NCI-H2081 treated with DMSO at 0.1 percent for 48 hours (cell line): ENCODE data around the gene OPRD1.
"Not testable (repeated sequence)": the region's sequence is repeated elsewhere in the genome, so short reads cannot be mapped to it uniquely, and the experiment has no call there.

ENCODE experiments used
- DNase-seq: peaks from one replicate; lab custom pipeline; 2025; lab: John Stamatoyannopoulos, UW

OPRD1 gene

DNA sequence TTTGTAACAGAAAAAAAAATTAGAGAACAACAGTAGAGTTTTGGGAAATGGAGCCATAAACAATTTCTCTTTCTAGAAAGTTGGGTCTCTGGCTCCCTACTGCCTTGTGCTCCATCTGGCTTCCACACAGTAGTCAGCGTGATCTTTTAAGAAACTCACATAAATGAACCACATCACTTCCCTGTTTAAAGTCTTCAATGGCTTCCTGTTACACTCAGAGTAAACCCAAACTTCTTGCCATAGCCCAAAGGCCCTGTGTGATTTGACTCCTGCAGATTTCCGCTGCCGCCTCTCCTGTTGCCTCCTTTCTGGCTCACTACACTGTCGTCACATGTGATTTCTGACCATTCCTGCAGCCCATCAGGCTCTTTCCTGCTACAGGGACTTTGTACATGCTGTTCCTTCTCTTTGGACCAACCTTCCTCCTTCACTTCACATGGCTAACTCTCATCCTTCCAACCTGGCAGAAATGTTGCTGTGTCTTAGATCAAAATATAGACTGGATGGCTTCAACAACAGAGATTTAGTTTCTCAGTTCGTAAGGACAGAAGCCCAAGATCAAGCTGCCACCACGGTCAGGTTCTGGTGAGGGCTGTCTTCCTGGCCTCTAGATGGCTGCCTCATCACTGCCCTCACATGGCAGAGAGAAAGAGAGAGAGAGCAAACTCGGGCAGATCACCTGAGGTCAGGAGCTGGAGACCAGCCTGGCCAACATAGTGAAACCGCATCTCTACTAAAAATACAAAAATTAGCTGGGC lies 34.0 kb downstream of the OPRD1 start:
- DNase-seq: no peak

DNA sequence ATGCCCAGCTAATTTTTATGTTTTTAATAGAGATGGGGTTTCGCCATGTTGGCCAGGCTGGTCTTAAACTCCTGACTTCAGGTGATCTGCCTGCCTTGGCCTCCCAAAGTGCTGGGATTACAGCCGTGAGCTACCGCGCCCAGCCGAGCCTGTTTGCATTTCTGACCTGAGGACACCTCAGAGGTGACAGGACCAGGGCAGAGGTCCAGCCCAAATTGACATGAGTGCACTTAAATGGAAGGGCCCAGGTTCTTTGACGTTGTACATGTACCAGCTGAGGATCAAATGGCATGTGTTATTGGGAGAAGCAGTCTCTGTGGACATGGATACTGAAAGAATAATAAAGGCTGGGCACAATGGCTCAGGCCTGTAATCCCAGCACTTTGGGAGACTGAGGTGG lies 35.2 kb downstream of the OPRD1 start:
- not testable (repeated sequence) for DNase-seq

DNA sequence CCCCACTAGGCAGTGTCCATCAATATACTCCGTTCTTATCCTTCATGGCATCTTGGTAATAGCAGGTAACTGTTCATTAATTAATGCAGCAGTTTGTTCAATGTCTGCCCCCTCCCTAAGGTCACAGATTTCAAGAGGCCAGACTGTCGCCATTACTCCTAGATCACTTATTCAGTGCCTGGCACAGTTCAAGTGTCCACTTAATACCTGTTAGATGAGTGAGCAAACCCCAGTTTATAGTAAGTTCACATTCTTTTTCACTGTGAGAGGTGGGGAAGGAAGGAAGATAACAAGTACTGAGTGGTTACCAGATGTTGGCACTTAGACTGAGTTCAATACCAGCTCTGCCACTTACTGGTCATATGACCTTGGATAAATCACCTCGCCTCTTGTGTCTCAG lies 36.4 kb downstream of the OPRD1 start:
- no peak for DNase-seq

DNA sequence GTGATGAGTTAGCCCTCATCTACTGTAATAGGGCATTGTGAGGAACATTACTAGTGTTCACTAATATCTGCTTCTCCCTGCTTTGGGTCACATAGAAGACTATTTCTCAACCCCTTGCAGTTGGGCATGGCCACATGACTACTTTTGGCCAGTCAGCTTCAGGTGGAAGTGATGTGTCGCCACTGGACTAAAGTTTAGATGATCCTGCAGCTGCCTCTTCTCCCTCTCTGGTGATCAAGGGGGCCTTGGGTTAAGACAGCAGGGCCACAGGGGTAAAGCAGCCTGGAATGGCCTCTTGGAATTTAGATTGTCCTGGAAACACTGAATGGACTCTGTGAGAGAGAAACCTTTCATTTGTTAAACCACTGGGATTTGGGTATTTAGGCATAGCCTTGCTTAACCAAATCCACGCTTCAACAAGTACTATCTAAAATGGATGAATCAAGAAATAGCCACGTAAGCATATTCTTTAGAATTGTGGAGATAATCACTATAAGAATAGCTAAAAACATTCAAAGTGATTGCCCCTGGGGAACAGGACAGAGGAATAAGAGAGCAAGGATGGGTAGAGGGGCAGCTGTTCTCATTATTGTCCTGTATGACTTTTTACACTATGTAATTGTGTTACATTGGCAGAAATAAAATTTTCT lies 41.2 kb downstream of the OPRD1 start:
- no peak for DNase-seq

DNA sequence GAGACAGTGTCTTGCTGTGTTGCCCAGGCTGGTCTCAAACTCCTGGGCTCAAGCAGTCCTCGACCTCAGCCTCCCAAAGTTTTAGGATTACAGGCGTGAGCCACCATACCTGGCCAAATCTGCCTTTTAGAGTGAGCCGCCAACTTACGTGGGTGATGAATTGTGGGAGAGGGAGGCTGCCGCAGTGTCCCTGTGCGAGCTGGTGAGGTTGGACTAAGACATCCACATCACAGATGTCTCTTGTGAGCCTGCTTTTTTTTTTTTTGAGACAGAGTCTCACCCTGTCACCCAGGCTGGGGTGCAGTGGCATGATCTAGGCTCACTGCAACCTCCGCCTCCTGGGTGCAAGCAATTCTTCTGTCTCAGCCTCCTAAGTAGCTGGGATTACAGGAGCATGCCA lies 42.4 kb downstream of the OPRD1 start:
- DNase-seq: not testable (repeated sequence)

DNA sequence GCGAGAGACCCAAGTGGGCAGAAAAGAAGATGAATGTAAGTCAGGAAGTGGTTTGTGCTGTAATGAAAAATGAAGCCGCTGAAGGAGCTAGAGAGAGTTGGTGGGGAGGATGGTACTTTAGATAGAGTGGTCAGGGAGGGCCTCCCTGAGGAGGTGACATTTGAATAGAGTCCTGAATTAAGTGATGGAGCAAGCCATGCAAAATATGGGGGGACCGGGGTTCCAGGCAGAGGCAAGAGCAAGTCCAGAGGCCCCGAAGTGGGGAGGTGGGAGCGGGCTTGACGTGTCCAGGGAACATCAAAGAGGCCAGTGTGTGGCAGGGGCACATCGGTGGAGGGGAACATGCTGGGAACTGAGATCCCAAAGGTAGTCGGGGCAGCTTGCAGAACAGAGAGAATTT lies 43.1 kb downstream of the OPRD1 start:
- DNase-seq: no peak

DNA sequence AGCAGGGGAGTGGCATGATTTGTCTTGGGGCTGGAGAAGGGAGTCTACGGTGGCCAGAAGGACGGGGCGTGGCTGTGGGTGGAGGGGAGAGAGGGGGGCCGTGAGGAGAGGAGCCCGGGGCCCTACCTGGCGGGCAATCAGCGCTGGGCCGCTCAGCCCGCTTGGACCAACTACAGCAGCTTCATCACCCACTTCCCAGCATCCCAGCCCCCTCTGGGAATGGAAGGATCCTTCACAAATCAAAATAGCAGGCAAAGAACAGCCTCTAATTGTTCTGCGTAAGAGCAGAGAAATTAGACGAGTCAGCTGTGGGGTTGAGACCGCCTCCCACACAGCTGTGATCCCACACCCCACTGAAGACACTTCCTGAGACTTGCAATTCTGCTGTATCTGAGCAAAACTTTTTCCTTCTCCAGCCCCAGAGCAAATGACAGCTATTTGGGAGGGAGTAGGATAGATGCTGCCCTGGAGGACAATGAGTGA lies 43.5 kb downstream of the OPRD1 start:
- DNase-seq: no peak

DNA sequence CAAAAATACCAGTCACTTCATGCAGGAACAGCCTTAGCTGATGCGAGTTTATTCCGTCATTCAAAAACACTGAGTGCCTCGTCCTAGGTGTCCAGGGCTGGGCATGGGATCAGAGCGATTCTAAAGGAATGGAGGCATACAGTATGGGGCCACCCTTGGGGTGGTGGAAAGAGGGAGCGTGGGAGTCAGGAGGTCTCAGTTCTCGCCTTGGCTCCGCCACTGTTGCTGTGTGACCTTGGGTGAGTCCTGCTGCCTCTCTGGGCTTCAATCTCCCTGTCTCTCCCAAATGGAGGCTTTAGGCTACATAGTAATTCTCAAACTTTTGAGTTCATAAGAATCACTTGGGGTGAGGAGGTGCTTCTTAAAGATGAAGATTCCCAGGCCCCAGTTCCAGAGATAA lies 44.0 kb downstream of the OPRD1 start:
- DNase-seq: no peak

DNA sequence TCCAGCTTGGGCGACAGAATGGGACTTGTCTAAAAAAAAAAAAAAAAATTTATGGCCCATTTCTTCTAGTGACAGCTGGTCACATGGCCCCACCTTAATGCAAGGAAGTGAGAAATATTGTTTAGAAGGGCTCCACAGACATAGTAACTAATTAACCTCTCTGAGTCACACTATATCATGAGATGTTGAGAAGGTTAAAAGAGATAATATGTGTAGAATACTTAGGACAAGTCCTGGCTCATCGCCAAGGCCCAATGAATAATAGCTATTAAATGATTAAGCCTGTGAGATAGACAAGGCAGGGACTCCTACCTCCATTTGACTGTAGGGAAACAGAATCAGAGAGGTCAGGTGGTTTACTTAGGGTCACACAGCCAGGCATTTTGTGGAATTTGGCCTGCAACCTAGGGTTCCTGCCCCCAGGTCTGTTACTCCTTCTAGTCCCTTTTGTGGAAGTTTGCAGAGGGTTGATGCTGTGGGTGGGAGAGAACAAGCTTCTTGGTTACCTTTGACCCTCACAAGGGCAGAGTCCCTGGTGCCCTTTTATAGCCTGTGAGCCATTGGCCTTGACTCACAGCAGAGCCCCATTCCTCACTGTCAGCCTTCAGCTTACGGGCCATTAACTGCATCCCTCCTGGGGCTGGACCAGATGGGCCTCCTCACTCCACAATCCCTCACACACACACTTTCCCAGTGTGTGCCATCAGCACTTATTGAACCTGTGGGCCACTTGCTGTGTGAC lies 48.5 kb downstream of the OPRD1 start:
- no peak for DNase-seq

DNA sequence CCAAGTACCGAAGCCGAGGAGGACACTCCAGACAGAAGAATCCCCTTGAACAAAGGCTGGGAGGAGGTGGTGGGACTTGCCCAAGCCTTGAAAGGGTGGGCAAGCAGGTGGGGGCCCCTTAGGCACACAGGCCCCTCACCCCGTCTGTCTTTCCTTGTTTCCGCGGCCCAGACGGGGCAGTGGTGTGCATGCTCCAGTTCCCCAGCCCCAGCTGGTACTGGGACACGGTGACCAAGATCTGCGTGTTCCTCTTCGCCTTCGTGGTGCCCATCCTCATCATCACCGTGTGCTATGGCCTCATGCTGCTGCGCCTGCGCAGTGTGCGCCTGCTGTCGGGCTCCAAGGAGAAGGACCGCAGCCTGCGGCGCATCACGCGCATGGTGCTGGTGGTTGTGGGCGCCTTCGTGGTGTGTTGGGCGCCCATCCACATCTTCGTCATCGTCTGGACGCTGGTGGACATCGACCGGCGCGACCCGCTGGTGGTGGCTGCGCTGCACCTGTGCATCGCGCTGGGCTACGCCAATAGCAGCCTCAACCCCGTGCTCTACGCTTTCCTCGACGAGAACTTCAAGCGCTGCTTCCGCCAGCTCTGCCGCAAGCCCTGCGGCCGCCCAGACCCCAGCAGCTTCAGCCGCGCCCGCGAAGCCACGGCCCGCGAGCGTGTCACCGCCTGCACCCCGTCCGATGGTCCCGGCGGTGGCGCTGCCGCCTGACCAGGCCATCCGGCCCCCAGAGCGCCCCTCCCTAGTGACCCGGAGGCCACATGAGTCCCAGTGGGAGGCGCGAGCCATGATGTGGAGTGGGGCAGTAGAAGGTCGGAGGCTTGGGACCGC lies 50.8 kb downstream of the OPRD1 start:
- DNase-seq: no peak

DNA sequence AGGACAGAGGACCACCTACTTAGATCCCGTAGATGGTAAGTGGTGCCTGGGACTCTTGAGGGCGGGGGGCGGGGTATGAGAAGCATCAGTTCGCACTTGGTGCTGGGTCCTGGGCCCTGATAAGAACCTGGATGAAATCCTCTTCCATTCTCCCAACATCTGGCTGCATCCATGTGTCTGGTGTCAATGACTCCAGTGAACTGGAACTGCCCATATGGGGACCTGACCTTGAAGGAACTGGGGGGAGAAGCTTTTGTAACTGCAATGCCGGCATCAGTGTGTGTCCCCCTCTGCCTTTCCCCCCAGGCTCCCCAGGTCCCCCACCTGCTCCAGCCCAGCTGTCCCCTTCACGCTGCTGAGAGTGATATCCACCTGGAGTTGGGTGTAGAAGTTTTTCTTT lies 52.7 kb downstream of the OPRD1 start:
- DNase-seq: no peak

DNA sequence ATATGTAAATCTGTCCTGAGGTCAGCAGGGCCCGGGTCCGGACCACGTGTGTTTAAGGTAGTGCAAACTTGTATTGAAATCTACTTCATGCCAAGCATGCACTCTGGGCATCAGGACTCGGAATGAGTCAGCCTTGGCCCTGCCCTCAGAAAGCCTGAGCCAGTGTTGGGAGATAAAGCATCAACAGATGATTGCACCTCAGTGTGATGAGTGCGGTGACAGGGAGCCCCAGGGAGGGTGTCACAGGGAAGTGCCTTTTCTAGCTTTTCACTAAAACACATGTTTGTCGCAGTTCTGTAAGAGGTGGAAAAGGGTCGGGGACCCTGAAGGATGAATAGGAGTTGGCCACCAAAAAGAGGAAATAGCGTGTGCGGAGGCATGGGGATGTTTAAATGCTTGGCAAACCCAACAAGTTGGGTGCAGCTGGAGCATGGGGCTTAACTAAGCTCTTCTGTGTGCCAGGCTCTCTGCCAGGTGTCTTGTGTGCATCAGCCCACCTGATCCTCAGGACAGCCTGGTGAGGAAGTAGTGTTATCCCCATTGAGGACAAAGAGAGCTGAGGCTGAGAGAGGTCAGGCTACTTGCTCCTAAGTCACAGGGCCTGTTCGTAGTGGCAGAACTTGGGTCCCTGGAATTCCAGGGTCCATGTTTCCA lies 54.2 kb downstream of the OPRD1 start:
- DNase-seq: no peak

DNA sequence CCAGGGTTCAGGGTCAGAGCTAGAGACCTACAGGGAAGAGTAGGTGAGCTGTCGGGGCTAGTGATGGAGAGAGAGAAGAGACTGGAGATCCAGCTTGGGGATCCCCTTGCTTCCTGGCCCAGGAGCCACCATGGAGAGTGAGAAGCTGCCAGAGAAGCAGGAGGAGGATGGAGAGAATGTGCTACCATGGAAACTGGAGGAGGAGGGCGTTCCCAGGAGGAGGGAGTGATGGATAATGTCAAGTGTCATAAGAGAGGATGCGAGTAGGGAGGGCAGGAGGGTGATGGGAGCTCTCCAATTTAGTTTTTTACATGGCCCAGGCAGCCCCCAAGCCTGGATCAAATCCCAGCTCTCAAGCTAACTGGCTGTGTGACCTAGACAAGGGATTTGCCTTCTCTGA lies 55.9 kb downstream of the OPRD1 start:
- DNase-seq: no peak

DNA sequence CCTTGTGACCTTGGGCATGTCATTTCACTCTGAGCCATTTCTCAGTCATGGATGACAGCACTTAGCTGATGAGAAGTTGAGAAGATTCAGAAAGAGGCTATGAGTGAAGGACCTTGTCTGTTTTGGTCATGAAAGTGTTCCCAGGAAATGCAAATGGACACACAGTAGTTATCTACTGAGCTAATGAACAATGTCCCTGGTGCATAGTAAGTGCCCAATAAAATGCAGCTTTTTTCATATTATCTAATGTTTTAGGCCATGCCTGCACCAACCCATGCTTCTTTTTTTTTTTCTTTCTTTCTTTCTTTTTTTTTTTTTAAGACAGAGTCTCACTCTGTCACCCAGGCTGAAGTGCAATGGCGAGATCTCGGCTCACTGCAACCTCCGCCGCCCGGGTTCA lies 58.0 kb downstream of the OPRD1 start:
- no peak for DNase-seq

DNA sequence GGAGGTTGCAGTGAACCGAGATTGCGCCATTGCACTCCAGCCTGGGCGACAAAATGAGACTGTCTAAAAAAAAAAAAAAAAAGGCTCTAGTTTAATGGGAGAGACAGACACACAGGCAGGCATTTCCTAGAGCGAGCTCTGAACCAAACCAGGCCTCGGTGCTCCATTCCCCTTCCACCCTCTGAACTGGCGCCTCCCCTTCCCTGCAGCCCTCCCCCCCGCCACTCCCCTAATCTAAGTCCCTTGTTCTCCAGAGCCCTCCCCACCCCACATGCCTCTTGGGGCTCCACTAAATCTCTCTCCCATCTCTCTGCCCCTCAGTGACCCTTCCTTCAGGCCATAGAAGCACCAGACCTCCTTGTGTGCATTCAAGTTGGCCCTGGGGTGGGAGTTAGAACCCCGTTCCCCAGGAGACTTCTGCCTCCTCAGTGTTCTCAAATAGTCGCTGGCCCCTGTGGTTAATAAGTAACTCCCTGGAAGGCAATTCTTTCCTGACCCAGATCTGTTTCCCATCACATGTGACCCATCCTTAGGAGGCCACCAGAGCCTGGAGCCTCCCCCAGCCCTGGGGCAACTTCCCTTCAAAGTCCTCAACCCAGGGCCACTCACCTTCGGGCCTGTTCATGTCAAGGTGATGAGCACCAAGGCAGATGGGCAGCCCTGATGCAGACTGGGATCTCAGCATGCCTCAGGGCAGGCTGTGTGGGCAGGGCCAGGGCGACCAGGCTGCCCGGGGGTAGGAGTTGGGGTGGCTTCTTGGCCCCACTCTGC lies 59.8 kb downstream of the OPRD1 start:
- no peak for DNase-seq

DNA sequence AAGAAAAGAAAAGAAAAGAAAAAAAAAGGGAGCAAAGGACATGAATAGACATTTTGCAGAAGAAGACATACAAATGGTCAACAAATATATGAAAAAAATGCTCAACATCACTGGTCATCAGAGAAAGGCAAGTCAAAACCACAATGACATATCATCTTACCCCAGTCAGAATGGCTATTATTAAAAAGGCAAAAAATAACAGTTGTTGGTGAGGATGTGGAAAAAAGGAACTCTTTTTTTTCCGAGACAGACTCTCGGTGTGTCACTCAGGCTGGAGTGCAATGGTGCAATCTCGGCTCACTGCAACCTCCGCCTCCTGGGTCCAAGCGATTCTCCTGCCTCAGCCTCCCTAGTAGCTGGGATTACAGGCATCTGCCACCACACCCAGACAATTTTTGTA lies 63.2 kb downstream of the OPRD1 start:
- DNase-seq: not testable (repeated sequence)

DNA sequence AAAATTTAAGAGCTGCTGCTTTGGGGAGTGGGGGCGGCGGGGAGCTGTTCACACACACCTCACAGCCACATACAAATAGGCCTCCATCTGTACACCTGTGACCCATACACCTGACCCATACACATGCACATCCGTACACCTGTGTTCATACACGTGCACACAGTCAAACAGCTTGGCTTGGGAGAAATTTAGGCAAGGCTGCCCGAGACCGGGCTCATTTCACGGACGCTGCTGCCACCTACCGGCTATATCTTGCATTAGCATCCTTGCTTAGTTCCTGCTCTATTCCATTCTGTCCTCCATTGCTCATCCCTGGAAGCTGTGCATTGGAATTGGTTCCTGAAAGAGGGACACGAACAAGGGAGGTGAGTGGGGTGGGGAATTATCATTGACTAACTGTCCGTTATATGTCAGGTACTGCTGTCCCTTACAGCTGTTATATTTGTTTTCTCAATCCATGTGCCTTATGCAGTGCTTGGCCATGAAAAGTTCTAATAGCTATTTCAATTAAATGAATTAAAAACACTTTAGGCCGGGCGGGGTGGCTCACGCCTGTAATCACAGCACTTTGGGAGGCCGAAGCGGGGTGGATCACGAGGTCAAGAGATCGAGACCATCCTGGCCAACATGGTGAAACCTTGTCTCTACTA lies 65.3 kb downstream of the OPRD1 start:
- peak; percentile 75 for DNase-seq

DNA sequence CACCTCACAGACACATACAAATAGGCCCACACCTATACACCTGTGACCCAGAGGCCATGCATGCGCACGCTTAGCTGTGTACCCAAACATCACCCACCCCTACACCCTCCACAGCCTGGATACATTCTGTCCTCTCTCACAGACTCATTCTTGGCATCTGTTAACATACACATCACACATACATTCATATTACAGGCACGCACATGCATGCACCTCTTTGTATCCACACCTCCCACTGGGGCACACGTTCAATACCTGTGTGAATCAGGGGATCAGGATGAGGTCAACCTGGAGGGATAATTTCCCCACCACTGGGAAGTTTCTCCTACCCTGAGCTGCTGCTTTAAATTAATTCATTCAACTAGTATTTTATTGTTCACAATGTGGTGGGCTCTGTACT lies 66.8 kb downstream of the OPRD1 start:
- no peak for DNase-seq

DNA sequence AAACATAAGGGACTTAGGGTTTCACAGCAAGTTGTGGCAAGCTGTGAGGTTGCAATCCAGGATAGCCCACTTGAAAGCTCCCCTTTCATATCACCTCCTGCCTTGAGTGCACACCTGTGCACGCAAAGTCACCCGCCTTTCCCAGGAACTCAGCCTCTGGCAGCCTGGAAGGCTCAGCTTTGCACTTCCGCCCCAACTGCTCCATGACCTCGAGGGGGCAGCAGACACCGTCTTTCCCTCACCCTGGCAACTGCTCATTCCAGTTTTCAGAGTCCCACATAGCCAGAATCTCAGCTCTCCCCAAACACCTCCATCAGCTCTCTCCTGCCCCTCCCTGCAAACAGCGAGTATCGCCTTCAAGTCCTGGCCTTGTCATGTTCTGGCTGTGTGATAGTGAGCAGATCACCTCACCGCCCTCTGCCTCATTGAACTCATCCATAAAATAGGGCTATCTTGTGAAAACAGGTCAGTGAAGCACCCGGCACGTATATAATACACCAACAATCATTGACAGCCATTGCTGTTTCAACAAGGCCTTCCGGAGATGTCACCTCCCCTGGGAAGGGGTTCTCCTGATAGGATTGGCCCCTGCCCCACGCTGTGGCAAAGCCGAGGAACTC lies 70.1 kb downstream of the OPRD1 start:
- peak; percentile 78 for DNase-seq

DNA sequence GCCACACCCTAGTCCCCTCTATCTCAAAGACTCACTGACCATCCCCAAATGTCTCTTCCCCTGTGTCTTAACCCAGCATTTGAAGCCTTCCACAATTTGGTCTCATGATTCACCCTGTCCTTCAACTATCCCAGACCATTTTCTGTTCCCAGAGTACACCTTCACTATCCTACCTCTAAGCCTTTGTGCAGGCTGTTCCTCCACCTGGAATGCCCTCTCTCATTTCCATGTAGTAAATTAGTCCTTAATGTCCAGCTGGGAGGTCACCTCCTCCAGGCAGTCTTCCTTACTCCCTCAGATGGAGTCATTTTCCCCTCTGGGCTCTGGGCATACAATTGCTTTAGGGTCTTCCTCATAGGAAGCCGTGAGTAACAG lies 71.3 kb downstream of the OPRD1 start:
- no peak for DNase-seq
